GM21737 (cell line): Measurements from ENCODE around the gene CT45A2.
"Not testable (repeated sequence)": the region's sequence is repeated elsewhere in the genome, so short reads cannot be mapped to it uniquely, and the experiment has no call there.

ENCODE experiments used
- ATAC-seq: cut with Tn5 transposase; IDR thresholded peaks from one replicate; pipeline ENCODE4 v1.9.1; 2021; ENCODE audit warnings: mild to moderate bottlenecking, moderate library complexity; ENCODE audit not compliant: unreplicated experiment

CT45A2 gene, protein sequence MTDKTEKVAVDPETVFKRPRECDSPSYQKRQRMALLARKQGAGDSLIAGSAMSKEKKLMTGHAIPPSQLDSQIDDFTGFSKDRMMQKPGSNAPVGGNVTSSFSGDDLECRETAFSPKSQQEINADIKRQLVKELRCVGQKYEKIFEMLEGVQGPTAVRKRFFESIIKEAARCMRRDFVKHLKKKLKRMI

DNA sequence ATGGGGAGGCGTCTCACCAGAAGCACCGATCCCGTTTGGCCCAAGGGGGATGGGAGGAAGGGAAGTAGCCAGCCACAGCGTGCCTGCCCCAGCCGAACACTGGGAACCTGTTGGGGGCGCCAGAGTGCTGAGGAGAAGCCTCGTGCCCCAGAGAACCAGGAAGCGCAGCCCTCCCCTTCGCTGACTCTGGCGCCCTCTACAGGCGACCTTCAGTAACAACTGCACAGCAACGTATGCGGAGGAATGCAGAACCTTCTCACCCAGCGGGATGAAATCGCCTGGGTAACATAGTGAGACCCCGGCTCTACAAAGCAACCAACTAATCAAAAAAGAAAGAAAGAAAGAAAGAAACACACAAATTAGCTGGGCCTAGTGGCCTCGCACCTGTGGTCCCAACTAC lies at the start of gene CT45A2:
Gene CT45A2, minus strand, starts transcription at position 101 of the 400 bp plus-strand sequence. CDS start 3,747 bp downstream, outside the sequence.
- not testable (repeated sequence) for ATAC-seq

DNA sequence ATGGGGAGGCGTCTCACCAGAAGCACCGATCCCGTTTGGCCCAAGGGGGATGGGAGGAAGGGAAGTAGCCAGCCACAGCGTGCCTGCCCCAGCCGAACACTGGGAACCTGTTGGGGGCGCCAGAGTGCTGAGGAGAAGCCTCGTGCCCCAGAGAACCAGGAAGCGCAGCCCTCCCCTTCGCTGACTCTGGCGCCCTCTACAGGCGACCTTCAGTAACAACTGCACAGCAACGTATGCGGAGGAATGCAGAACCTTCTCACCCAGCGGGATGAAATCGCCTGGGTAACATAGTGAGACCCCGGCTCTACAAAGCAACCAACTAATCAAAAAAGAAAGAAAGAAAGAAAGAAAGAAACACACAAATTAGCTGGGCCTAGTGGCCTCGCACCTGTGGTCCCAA lies 34.6 kb upstream of the CT45A2 start, which contains the start of gene CT45A8:
Gene CT45A8, minus strand, starts transcription at position 101 of the 400 bp plus-strand sequence. CDS start 3,755 bp downstream, outside the sequence.
- not testable (repeated sequence) for ATAC-seq

DNA sequence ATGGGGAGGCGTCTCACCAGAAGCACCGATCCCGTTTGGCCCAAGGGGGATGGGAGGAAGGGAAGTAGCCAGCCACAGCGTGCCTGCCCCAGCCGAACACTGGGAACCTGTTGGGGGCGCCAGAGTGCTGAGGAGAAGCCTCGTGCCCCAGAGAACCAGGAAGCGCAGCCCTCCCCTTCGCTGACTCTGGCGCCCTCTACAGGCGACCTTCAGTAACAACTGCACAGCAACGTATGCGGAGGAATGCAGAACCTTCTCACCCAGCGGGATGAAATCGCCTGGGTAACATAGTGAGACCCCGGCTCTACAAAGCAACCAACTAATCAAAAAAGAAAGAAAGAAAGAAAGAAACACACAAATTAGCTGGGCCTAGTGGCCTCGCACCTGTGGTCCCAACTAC lies 17.4 kb upstream of the CT45A2 start, which contains the start of gene CT45A7:
Gene CT45A7, minus strand, starts transcription at position 101 of the 400 bp plus-strand sequence. CDS start 3,747 bp downstream, outside the sequence.
- ATAC-seq = not testable (repeated sequence)

DNA sequence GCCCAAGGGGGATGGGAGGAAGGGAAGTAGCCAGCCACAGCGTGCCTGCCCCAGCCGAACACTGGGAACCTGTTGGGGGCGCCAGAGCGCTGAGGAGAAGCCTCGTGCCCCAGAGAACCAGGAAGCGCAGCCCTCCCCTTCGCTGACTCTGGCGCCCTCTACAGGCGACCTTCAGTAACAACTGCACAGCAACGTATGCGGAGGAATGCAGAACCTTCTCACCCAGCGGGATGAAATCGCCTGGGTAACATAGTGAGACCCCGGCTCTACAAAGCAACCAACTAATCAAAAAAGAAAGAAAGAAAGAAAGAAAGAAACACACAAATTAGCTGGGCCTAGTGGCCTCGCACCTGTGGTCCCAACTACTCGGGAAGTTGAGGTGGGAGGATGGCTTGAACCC lies 17.1 kb downstream of the CT45A2 start, which contains the start of gene CT45A6:
Gene CT45A6, minus strand, starts transcription at position 101 of the 400 bp plus-strand sequence. CDS start 3,794 bp downstream, outside the sequence.
- not testable (repeated sequence) for ATAC-seq

DNA sequence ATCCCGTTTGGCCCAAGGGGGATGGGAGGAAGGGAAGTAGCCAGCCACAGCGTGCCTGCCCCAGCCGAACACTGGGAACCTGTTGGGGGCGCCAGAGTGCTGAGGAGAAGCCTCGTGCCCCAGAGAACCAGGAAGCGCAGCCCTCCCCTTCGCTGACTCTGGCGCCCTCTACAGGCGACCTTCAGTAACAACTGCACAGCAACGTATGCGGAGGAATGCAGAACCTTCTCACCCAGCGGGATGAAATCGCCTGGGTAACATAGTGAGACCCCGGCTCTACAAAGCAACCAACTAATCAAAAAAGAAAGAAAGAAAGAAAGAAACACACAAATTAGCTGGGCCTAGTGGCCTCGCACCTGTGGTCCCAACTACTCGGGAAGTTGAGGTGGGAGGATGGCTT lies 34.4 kb downstream of the CT45A2 start, which contains the start of gene CT45A5:
Gene CT45A5, minus strand, starts transcription at position 101 of the 400 bp plus-strand sequence. CDS start 3,774 bp downstream, outside the sequence.
- ATAC-seq = not testable (repeated sequence)

DNA sequence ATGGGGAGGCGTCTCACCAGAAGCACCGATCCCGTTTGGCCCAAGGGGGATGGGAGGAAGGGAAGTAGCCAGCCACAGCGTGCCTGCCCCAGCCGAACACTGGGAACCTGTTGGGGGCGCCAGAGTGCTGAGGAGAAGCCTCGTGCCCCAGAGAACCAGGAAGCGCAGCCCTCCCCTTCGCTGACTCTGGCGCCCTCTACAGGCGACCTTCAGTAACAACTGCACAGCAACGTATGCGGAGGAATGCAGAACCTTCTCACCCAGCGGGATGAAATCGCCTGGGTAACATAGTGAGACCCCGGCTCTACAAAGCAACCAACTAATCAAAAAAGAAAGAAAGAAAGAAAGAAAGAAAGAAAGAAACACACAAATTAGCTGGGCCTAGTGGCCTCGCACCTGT lies 51.7 kb downstream of the CT45A2 start, which contains the start of gene CT45A3:
Gene CT45A3, minus strand, starts transcription at position 101 of the 400 bp plus-strand sequence. CDS start 3,747 bp downstream, outside the sequence.
- ATAC-seq = not testable (repeated sequence)
